ENCODE results near the gene RAB1A. TPM values are rescaled to one million over a fixed set of nuclear protein-coding genes. Genes with fewer than 3 reads are reported as not detected.

The RAB1A gene
- total and polyA plus RNA-seq, 2 donors (not counting 1 experiment from before 2014, with no cell fraction given) = 26.6 to 42.2 TPM

GRCh38 chr2:65093211-65093610 lies 36.7 kb downstream of the RAB1A start:
- no peak for ATAC-seq (ENCODE audit: low read depth)
- Histone ChIP-seq H3K9me3 (ENCODE audit: control extremely low read depth in 1 of 3, control insufficient read depth in 2 of 3, insufficient read depth in 1 of 3, low read length in 2 of 3) (peaks cover 3 to 11% (median 8%) of the 10 kb centered on the region in 3 donors), H3K36me3 (replicated peaks in 1 of 2; ENCODE audit: control extremely low read depth in 1 of 2, control insufficient read depth in 1 of 2, extremely low read depth in 1 of 2, insufficient read depth in 2 of 2, low read length in 1 of 2) (peaks cover 25 to 85% of the 10 kb centered on the region in 2 experiments), H3K9ac (ENCODE audit: low read length) (no peak overlapping the region), H3K4me1 (ENCODE audit: control insufficient read depth in 2 of 2, insufficient read depth in 2 of 2, low read length in 2 of 2) (no peaks in the 10 kb centered on the region), H3K27ac (ENCODE audit: low read length in 2 of 2) (no peak overlapping the region), H2AFZ (ENCODE audit: insufficient read depth, low read depth, low read length, poor library complexity, severe bottlenecking) (no peak overlapping the region), H4K20me1 (ENCODE audit: control insufficient read depth, insufficient read depth, low read length, poor library complexity, severe bottlenecking) (peaks cover 43% of the 10 kb centered on the region), H3K4me3 (ENCODE audit: control extremely low read depth in 1 of 5, extremely low read depth in 1 of 5, insufficient read depth in 1 of 5, low read depth in 2 of 5, low read length in 4 of 5) (no peak overlapping the region), H3K27me3 (replicated peaks in 1 of 4; ENCODE audit: control extremely low read depth in 1 of 4, control insufficient read depth in 3 of 4, insufficient read depth in 4 of 4, low read length in 3 of 4) (no peaks in the 10 kb centered on the region), H3K4me2 (replicated peaks; ENCODE audit: low read depth, low read length, poor library complexity, severe bottlenecking) (no peak overlapping the region), H3K79me2 (ENCODE audit: control insufficient read depth, insufficient read depth, low read length) (peaks cover 43% of the 10 kb centered on the region)
- POLR2A ChIA-PET = no interaction called here
- no peaks in the 10 kb centered on the region for H3K27me3 Mint-ChIP-seq
- DNase-seq = no peak
- intact Hi-C loops (cut with micrococcal nuclease) = no loop called here
- peaks cover 3% of the 10 kb centered on the region for H3K4me1 Mint-ChIP-seq
- H3K4me3 Mint-ChIP-seq = no peak overlapping the region
- no peak overlapping the region for H3K27ac Mint-ChIP-seq
- CTCF ChIA-PET = no interaction called here
- peaks cover 6% of the 10 kb centered on the region for H3K9me3 Mint-ChIP-seq (ENCODE audit: insufficient read depth)
- no peak for TF ChIP-seq EZH2 (IDR thresholded peaks at IDR 0.05; ENCODE audit: borderline replicate concordance, insufficient read depth, low read depth, low read length, poor library complexity, severe bottlenecking)
- TF ChIP-seq, protein P1, sequence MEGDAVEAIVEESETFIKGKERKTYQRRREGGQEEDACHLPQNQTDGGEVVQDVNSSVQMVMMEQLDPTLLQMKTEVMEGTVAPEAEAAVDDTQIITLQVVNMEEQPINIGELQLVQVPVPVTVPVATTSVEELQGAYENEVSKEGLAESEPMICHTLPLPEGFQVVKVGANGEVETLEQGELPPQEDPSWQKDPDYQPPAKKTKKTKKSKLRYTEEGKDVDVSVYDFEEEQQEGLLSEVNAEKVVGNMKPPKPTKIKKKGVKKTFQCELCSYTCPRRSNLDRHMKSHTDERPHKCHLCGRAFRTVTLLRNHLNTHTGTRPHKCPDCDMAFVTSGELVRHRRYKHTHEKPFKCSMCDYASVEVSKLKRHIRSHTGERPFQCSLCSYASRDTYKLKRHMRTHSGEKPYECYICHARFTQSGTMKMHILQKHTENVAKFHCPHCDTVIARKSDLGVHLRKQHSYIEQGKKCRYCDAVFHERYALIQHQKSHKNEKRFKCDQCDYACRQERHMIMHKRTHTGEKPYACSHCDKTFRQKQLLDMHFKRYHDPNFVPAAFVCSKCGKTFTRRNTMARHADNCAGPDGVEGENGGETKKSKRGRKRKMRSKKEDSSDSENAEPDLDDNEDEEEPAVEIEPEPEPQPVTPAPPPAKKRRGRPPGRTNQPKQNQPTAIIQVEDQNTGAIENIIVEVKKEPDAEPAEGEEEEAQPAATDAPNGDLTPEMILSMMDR (IDR thresholded peaks at IDR 0.05) = no peak

- Histone ChIP-seq H3K36me3 (replicated peaks in 1 of 2; ENCODE audit: control extremely low read depth in 1 of 2, control insufficient read depth in 1 of 2, extremely low read depth in 1 of 2, insufficient read depth in 2 of 2, low read length in 1 of 2) (peaks cover 26 to 86% of the 10 kb centered on the region in 2 experiments), H3K4me2 (replicated peaks; ENCODE audit: low read depth, low read length, poor library complexity, severe bottlenecking) (no peak overlapping the region), H3K79me2 (ENCODE audit: control insufficient read depth, insufficient read depth, low read length) (peaks cover 43% of the 10 kb centered on the region), H2AFZ (ENCODE audit: insufficient read depth, low read depth, low read length, poor library complexity, severe bottlenecking) (no peak overlapping the region), H3K9ac (ENCODE audit: low read length) (no peak overlapping the region), H3K27me3 (replicated peaks in 1 of 4; ENCODE audit: control extremely low read depth in 1 of 4, control insufficient read depth in 3 of 4, insufficient read depth in 4 of 4, low read length in 3 of 4) (no peaks in the 10 kb centered on the region), H3K27ac (ENCODE audit: low read length in 2 of 2) (no peak overlapping the region), H3K9me3 (ENCODE audit: control extremely low read depth in 1 of 3, control insufficient read depth in 2 of 3, insufficient read depth in 1 of 3, low read length in 2 of 3) (peaks cover 3 to 11% (median 8%) of the 10 kb centered on the region in 3 donors), H3K4me3 (ENCODE audit: control extremely low read depth in 1 of 5, extremely low read depth in 1 of 5, insufficient read depth in 1 of 5, low read depth in 2 of 5, low read length in 4 of 5) (no peak overlapping the region), H4K20me1 (ENCODE audit: control insufficient read depth, insufficient read depth, low read length, poor library complexity, severe bottlenecking) (peaks cover 40% of the 10 kb centered on the region), H3K4me1 (ENCODE audit: control insufficient read depth in 2 of 2, insufficient read depth in 2 of 2, low read length in 2 of 2) (no peaks in the 10 kb centered on the region)
- intact Hi-C loops (cut with micrococcal nuclease) = no loop called here
- no peak for TF ChIP-seq EZH2 (IDR thresholded peaks at IDR 0.05; ENCODE audit: borderline replicate concordance, insufficient read depth, low read depth, low read length, poor library complexity, severe bottlenecking)
- TF ChIP-seq, protein P1 (IDR thresholded peaks at IDR 0.05) = no peak
- no peak overlapping the region for H3K27ac Mint-ChIP-seq
- POLR2A ChIA-PET = no interaction called here
- WGBS (ENCODE audit: insufficient coverage) = 36% methylated on average over 2 of the region's 4 CpGs
- no peak for DNase-seq
- peaks cover 6% of the 10 kb centered on the region for H3K9me3 Mint-ChIP-seq (ENCODE audit: insufficient read depth)
- H3K4me1 Mint-ChIP-seq = peaks cover 3% of the 10 kb centered on the region
- H3K27me3 Mint-ChIP-seq = no peaks in the 10 kb centered on the region
- no peak for ATAC-seq (ENCODE audit: low read depth)
- CTCF ChIA-PET = interaction anchor here (0.6 kb wide), 1 partner anchor 33 kb away, joined by 3 read pairs; no protein-coding TSS in a partner anchor
- H3K4me3 Mint-ChIP-seq = no peak overlapping the region
These were observed 37.1 kb downstream of the RAB1A start for GRCh38 chr2:65092791-65093190.
